PC-9 (cell line): ENCODE results near the gene ARAP3. TPM values are rescaled to one million over a fixed set of nuclear protein-coding genes. Genes with fewer than 3 reads are reported as not detected.
A peak's percentile ranks its signal among the peaks of the same experiment; 100 is the strongest.
"Not testable (repeated sequence)": the region's sequence is repeated elsewhere in the genome, so short reads cannot be mapped to it uniquely, and the experiment has no call there.

Experiments used
- BruUV-seq: library from RNA; stranded (reverse); fragments of 400-500 nt; replicated peaks from 2 replicates; lab custom pipeline; 2021; lab: Mats Ljungman, UMichigan
- CTCF ChIA-PET: fragments of 300-600 bp; sonication (Branson Sonifier 250); formaldehyde crosslinking; loops from one replicate; lab custom pipeline; 2022; ENCODE audit warnings: antibody characterized with exemption; lab: Charles Lee
- POLR2A ChIA-PET: fragments of 300-600 bp; sonication (Branson Sonifier 250); formaldehyde crosslinking; loops from one replicate; lab custom pipeline; 2022; ENCODE audit warnings: antibody characterized with exemption; ENCODE audit not compliant: unreplicated experiment; lab: Charles Lee
- DNase-seq, 2 experiments: peaks; one replicate each; pipeline versions ENCODE4 v3.0.0 to v3.0.0-alpha.2; 2015 to 2022; ENCODE audit warnings: mixed read lengths in 1 of 2
- H2AFZ ChIP-seq: fragments of 200-600 bp; sonication (generic); 2 replicates; pipeline ENCODE4 v1.8.1; 2017; ENCODE audit warnings: antibody characterized with exemption
- H3F3A ChIP-seq: fragments of 200-600 bp; sonication (generic); 2 replicates; pipeline ENCODE4 v1.8.1; 2017; ENCODE audit warnings: antibody characterized with exemption, mild to moderate bottlenecking, low read depth; ENCODE audit not compliant: insufficient read depth
- H3K27ac ChIP-seq: fragments of 200-600 bp; sonication (generic); 2 replicates; pipeline ENCODE4 v1.6.1; 2016; ENCODE audit warnings: mixed run types
- H3K27me3 ChIP-seq: fragments of 200-600 bp; sonication (generic); 2 replicates; pipeline ENCODE4 v1.6.1; 2016; ENCODE audit warnings: low read depth, mixed run types; ENCODE audit not compliant: insufficient read depth
- H3K36me3 ChIP-seq: fragments of 200-600 bp; sonication (generic); 2 replicates; pipeline ENCODE4 v1.6.1; 2016; ENCODE audit warnings: low read depth, mixed run types
- H3K4me1 ChIP-seq: fragments of 200-600 bp; sonication (generic); replicated peaks from 2 replicates; pipeline ENCODE4 v1.6.1; 2016; ENCODE audit warnings: mixed run types; ENCODE audit not compliant: insufficient read depth
- H3K4me2 ChIP-seq: fragments of 200-600 bp; sonication (generic); 2 replicates; pipeline ENCODE4 v1.6.1; 2017; ENCODE audit warnings: mixed run types
- H3K4me3 ChIP-seq: fragments of 200-600 bp; sonication (generic); 2 replicates; pipeline ENCODE4 v1.6.1; 2016; ENCODE audit warnings: mixed run types
- H3K79me2 ChIP-seq: fragments of 200-600 bp; sonication (generic); 2 replicates; pipeline ENCODE4 v1.6.1; 2017; ENCODE audit warnings: low read depth, mixed run types
- H3K9me2 ChIP-seq: fragments of 200-600 bp; sonication (generic); 2 replicates; pipeline ENCODE4 v1.8.1; 2017; ENCODE audit warnings: mild to moderate bottlenecking; ENCODE audit not compliant: insufficient read depth
- H3K9me3 ChIP-seq: fragments of 200-600 bp; sonication (generic); 2 replicates; pipeline ENCODE4 v1.8.1; 2016; ENCODE audit warnings: low read depth; ENCODE audit not compliant: insufficient read depth
- H4K20me1 ChIP-seq: fragments of 200-600 bp; sonication (generic); 2 replicates; pipeline ENCODE4 v1.8.1; 2017; ENCODE audit not compliant: insufficient read depth
- CTCF ChIP-seq: fragments of 200-600 bp; sonication (generic); conservative IDR thresholded peaks from 2 replicates; pipeline ENCODE4 v1.6.1; 2017; ENCODE audit warnings: mixed run types, antibody characterized with exemption, mild to moderate bottlenecking, moderate library complexity
- EZH2 ChIP-seq: fragments of 200-600 bp; sonication (generic); IDR thresholded peaks from 2 replicates; pipeline ENCODE4 v1.8.0; 2017; ENCODE audit warnings: antibody characterized with exemption, low read depth
- intact Hi-C: fragments of 100-400 bp; cut with micrococcal nuclease; formaldehyde crosslinking; loops from one replicate; pipeline ENCODE4 v1.10.0; 2022; ENCODE audit not compliant: unreplicated experiment
- total RNA-seq: library from RNA; stranded (reverse); gene quantifications from 2 replicates; pipeline ENCODE4 v1.2.3, GENCODE V29; 2021

ARAP3 gene
- total RNA-seq, 1 experiment from 2014 or later, result 28.0 TPM

- Histone ChIP-seq H2AFZ (no peak overlapping the region), H3K9me3 (no peaks in the 10 kb centered on the region), H3K27me3 (no peaks in the 10 kb centered on the region), H4K20me1 (no peaks in the 10 kb centered on the region), H3K9me2 (no peaks in the 10 kb centered on the region), H3K4me2 (no peak overlapping the region), H3K4me3 (no peak overlapping the region), H3K4me1 (peaks cover 6% of the 10 kb centered on the region; the same call in 1 of the 2 replicates), H3K27ac (no peak overlapping the region), H3F3A (no peaks in the 10 kb centered on the region), H3K79me2 (no peaks in the 10 kb centered on the region), H3K36me3 (no peaks in the 10 kb centered on the region)
- CTCF ChIA-PET, result no interaction called here
- POLR2A ChIA-PET, result interaction anchor here (0.8 kb wide), 1 partner anchor 11 kb away, joined by 13 read pairs; no protein-coding TSS in a partner anchor
- no peak for DNase-seq
- no TSS peak for BruUV-seq
- TF ChIP-seq CTCF (no peak), EZH2 (no peak)
- intact Hi-C loops, result no loop called here
These were observed 43.9 kb upstream of the ARAP3 start for GRCh38 chr5:141725891-141726290.

GRCh38 chr5:141725174-141725573 lies 43.1 kb upstream of the ARAP3 start:
- H2AFZ ChIP-seq, H4K20me1 ChIP-seq, H3K4me3 ChIP-seq, H3K4me1 ChIP-seq, H3F3A ChIP-seq, H3K27ac ChIP-seq, intact Hi-C loops, H3K36me3 ChIP-seq, H3K9me2 ChIP-seq, H3K27me3 ChIP-seq, H3K79me2 ChIP-seq, H3K4me2 ChIP-seq, DNase-seq, BruUV-seq, CTCF ChIA-PET, H3K9me3 ChIP-seq, POLR2A ChIA-PET: not testable (repeated sequence)

GRCh38 chr5:141722266-141722665 lies 40.2 kb upstream of the ARAP3 start:
- DNase-seq, result no peak
- no peaks in the 10 kb centered on the region for H3F3A ChIP-seq
- no peaks in the 10 kb centered on the region for H3K9me2 ChIP-seq
- peaks cover 11% of the 10 kb centered on the region for H3K4me1 ChIP-seq
- intact Hi-C loops, result no loop called here
- ChIA-PET POLR2A (no interaction called here), CTCF (no interaction called here)
- no peak for TF ChIP-seq EZH2
- H3K9me3 ChIP-seq, result no peaks in the 10 kb centered on the region
- BruUV-seq, result no TSS peak
- H3K4me3 ChIP-seq, result no peak overlapping the region
- H4K20me1 ChIP-seq, result no peaks in the 10 kb centered on the region
- H3K36me3 ChIP-seq, result no peaks in the 10 kb centered on the region
- H2AFZ ChIP-seq, result no peak overlapping the region
- H3K79me2 ChIP-seq, result no peaks in the 10 kb centered on the region
- H3K27ac ChIP-seq, result no peak overlapping the region
- no peaks in the 10 kb centered on the region for H3K27me3 ChIP-seq
- H3K4me2 ChIP-seq, result no peak overlapping the region

DNA sequence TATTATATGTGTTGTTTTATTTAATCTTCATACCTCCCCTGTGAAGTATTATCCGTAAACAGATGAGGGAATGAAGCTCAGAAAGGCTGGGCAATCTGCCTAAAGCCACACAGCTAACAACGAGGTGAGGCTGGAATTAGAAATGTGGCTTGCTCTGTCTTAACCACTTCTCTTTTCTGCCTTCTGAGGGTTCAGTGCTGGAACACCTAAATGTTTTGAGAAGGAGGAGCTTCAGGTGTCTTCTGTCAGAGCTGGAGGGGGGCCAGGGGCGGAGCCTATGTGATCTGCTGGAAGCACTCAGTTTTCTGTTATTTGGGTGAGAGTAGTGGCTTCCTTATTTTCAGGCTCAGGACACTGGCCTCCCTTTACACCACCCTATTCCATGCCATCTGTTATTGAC lies 35.0 kb upstream of the ARAP3 start:
- no peak overlapping the region for H3K4me3 ChIP-seq
- TF ChIP-seq CTCF (no peak), EZH2 (no peak)
- H3K4me1 ChIP-seq, result peaks cover 57% of the 10 kb centered on the region
- H3F3A ChIP-seq, result peaks cover 47% of the 10 kb centered on the region
- H3K27ac ChIP-seq, result no peak overlapping the region
- ChIA-PET CTCF (no interaction called here), POLR2A (interaction anchor here (0.6 kb wide), 1 partner anchor 8 kb away, joined by 4 read pairs; no protein-coding TSS in a partner anchor)
- no peaks in the 10 kb centered on the region for H3K9me2 ChIP-seq
- BruUV-seq, result no TSS peak
- H4K20me1 ChIP-seq, result no peaks in the 10 kb centered on the region
- H2AFZ ChIP-seq, result no peak overlapping the region
- intact Hi-C loops, result no loop called here
- H3K79me2 ChIP-seq, result no peaks in the 10 kb centered on the region
- no peaks in the 10 kb centered on the region for H3K27me3 ChIP-seq
- H3K36me3 ChIP-seq, result no peaks in the 10 kb centered on the region
- peak overlapping the region; percentile 79 for H3K4me2 ChIP-seq
- DNase-seq, result no peak
- H3K9me3 ChIP-seq, result no peaks in the 10 kb centered on the region
